Measurements from ENCODE around the gene CAAP1.
A peak's percentile ranks its signal among the peaks of the same experiment; 100 is the strongest.

DNA sequence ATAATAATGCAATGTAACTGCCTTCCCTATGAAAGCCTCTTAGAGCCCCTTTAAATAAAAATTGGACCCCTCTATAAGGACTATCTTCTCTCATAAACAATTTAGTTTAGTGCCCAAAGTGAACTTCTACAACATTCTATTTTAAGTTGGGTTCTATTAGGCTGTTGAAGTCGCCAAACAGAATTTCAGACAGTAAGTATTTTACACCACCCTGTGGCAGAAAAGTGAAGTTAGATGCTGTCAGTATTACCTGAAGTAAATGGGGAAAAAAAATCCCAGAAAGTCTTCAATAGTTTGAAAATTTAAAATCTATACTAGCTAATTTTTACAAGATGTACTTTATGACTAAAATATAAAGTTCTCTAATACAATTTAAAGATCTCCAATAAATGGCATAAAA lies 29.5 kb downstream of the CAAP1 start:
- TF ChIP-seq EZH2 (IDR thresholded peaks at IDR 0.05; ENCODE audit: low read length): no peak
- TF ChIP-seq, protein P1, sequence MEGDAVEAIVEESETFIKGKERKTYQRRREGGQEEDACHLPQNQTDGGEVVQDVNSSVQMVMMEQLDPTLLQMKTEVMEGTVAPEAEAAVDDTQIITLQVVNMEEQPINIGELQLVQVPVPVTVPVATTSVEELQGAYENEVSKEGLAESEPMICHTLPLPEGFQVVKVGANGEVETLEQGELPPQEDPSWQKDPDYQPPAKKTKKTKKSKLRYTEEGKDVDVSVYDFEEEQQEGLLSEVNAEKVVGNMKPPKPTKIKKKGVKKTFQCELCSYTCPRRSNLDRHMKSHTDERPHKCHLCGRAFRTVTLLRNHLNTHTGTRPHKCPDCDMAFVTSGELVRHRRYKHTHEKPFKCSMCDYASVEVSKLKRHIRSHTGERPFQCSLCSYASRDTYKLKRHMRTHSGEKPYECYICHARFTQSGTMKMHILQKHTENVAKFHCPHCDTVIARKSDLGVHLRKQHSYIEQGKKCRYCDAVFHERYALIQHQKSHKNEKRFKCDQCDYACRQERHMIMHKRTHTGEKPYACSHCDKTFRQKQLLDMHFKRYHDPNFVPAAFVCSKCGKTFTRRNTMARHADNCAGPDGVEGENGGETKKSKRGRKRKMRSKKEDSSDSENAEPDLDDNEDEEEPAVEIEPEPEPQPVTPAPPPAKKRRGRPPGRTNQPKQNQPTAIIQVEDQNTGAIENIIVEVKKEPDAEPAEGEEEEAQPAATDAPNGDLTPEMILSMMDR (optimal IDR thresholded peaks at IDR 0.05 in 1 of 3, IDR thresholded peaks at IDR 0.05 in 1 of 3, conservative IDR thresholded peaks at IDR 0.05 in 1 of 3; ENCODE audit: extremely low read depth in 1 of 3, insufficient read depth in 2 of 3, low read length in 3 of 3): peak in 1 of 3 experiments; percentile 8
